H7 (cell line): ENCODE measurements around the gene PCNX2. TPM values are rescaled to one million over a fixed set of nuclear protein-coding genes. Genes with fewer than 3 reads are reported as not detected.
A peak's percentile ranks its signal among the peaks of the same experiment; 100 is the strongest.

Experiments
- DNase-seq: peaks from one replicate; pipeline ENCODE4 v3.0.0; 2012
- H3K27me3 ChIP-seq: 2 replicates; pipeline ENCODE4 v1.6.0; 2011; ENCODE audit warnings: mild to moderate bottlenecking, low read length; ENCODE audit not compliant: control insufficient read depth, insufficient read depth
- H3K36me3 ChIP-seq: replicated peaks from 2 replicates; pipeline ENCODE4 v1.5.1; 2011; ENCODE audit warnings: low read length; ENCODE audit not compliant: control insufficient read depth, insufficient read depth
- H3K4me3 ChIP-seq: 2 replicates; pipeline ENCODE4 v1.5.1; 2011; ENCODE audit warnings: low read depth, mild to moderate bottlenecking, control low read depth, low read length, moderate library complexity; ENCODE audit not compliant: insufficient read depth
- total RNA-seq: library from RNA; depleted of rRNA; stranded (reverse); fragments of >200 nt; shearing (Covaris generic); gene quantifications from 2 replicates; pipeline ENCODE4 v1.2.3, GENCODE V29; 2014

The PCNX2 gene
- total RNA-seq, 1 experiment from 2014 or later = 43.8 TPM

- DNase-seq = peak; percentile 69
- H3K4me3 ChIP-seq = peak overlapping the region; percentile 87
- H3K36me3 ChIP-seq = no peaks in the 10 kb centered on the region
- H3K27me3 ChIP-seq = peaks cover 24% of the 10 kb centered on the region
Observed at GRCh38 chr1:233328142-233328921, 32.8 kb upstream of the PCNX2 start.

DNA sequence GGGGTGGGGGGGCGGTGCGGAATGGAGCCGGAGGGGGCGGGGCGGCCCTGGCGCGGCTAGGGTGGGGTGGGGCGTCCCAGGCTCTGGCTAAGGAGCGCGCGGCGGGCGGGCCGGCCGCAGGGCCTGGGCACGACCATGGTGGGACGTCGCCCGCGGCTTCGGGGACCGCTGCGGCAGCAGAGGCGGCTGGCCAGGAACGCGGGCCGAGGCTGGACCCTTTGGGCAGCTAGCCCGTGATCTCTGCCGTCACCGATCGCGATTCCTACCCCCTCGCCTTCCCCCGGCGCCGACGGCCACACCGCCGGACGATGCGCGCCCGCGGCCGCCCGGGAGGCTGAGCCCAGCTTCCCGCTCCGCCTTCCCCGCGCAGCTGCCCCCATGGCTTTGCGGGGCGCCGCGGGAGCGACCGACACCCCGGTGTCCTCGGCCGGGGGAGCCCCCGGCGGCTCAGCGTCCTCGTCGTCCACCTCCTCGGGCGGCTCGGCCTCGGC is 32.2 kb upstream of the PCNX2 start, which contains the start of gene MAP3K21:
MAP3K21 (plus strand) TSS at position 74 of the 491 bp plus-strand sequence; CDS start at position 379, 305 bp downstream.
- Histone ChIP-seq H3K27me3 (peaks cover 24% of the 10 kb centered on the region), H3K36me3 (no peaks in the 10 kb centered on the region)
- DNase-seq = no peak

GRCh38 chr1:233326811-233327650 is 31.5 kb upstream of the PCNX2 start:
- peak overlapping the region; percentile 55 for H3K4me3 ChIP-seq

More for the DNA sequence above, 32.2 kb upstream of the PCNX2 start, which contains the start of gene MAP3K21:
- H3K4me3 ChIP-seq = peak within 1 kb of the TSS; percentile 87

DNA sequence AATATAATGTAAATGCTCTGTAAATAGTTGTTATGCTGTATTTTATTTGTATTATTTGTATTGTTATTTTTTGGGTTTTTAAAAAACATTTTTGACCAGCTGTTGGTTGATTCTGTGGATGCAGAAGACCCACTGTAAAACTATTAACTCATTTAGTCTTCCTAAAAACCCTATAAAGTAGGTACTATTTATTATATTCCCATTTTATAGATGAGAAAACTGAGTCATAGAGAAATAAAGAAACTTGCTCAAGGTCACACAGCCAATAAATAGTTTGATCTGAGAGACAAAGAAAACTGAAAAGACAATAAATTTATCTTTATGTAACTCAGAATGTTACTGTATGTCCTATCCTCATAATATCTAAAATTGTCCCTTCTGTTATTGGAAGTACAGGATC is 30.8 kb upstream of the PCNX2 start:
- DNase-seq = no peak
- Histone ChIP-seq H3K4me3 (no peak overlapping the region), H3K36me3 (no peaks in the 10 kb centered on the region), H3K27me3 (peaks cover 24% of the 10 kb centered on the region)

More at GRCh38 chr1:233326811-233327650, 31.5 kb upstream of the PCNX2 start:
- peak; percentile 97 for DNase-seq
- no peaks in the 10 kb centered on the region for H3K36me3 ChIP-seq
- H3K27me3 ChIP-seq = peaks cover 24% of the 10 kb centered on the region

DNA sequence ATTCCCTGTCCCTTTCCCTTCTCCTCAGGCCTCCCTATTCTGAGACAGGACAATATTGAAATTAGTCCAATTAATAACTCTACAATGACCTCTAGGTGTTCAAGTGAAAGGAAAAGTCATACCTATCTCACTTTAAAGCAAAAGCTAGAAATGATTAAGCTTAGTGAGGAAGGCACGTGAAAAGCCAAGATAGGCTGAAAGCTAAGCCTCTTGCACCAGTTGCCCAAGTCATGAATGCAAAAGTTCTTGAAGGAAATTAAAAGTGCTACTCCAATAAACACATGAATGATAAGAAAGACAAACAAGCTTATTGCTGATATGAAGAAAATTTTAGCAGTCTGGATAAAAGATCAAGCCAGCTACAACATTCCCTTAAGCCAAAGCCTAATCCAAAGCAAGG is 28.2 kb upstream of the PCNX2 start:
- no peak overlapping the region for H3K4me3 ChIP-seq
- no peak for DNase-seq
- H3K27me3 ChIP-seq = peaks cover 18% of the 10 kb centered on the region
- H3K36me3 ChIP-seq = no peaks in the 10 kb centered on the region

GRCh38 chr1:233320023-233320422 is 24.5 kb upstream of the PCNX2 start:
- Histone ChIP-seq H3K27me3 (no peaks in the 10 kb centered on the region; the same call in 1 of the 2 replicates), H3K36me3 (no peaks in the 10 kb centered on the region), H3K4me3 (no peak overlapping the region)
- DNase-seq = no peak

GRCh38 chr1:233319272-233319671 is 23.7 kb upstream of the PCNX2 start:
- Histone ChIP-seq H3K27me3 (no peaks in the 10 kb centered on the region; the same call in 1 of the 2 replicates), H3K36me3 (no peaks in the 10 kb centered on the region), H3K4me3 (no peak overlapping the region)
- DNase-seq = no peak

DNA sequence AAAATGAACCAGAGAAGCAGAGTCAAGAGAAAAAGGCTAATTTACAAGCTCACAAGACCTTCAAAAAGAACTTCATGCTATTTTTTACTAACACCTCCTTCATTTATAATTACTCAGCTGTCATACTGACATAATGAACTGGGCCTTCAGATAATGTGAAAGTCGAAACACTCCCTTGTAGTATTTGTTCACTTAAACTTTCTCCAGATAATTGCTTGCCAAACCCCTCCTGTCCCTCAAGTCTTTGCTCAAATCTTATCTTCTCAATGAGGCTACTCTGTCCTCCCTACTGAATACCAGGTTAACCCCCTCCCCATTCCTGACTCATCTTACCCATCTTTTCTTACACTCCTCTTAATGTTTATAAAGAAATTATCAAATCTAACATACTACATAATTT is 20.9 kb upstream of the PCNX2 start:
- no peak for DNase-seq
- no peaks in the 10 kb centered on the region for H3K36me3 ChIP-seq
- no peaks in the 10 kb centered on the region for H3K27me3 ChIP-seq

DNA sequence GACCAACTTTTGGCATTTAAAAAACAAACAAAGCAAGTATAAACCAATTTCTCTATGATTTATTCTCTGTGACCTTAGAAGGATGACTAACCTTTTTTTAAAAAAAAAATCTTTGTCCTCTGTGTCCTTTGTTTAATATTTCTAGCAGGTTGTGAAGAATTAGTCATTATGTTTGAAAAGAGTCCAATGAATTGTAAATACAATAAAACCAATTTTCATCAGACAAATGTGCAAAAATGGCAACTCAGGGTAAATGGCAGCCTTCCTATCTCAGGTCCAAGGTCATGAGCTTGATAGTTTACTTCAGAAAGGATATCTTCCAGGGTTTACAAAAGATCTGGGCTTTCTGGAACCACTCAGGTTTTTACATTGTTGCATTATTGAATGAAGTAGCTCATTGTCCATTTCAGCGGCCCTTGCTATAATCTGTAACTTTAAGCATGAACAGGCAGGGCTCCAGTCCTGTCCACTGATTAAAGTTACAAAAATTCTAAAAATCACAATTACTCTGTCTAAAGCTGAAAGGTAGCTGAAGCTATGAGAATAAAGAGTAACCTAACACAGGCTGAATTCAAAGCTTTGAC is 20.3 kb upstream of the PCNX2 start:
- Histone ChIP-seq H3K4me3 (no peak overlapping the region), H3K27me3 (no peaks in the 10 kb centered on the region)

More for the DNA sequence above, 20.9 kb upstream of the PCNX2 start:
- H3K4me3 ChIP-seq = no peak overlapping the region

DNA sequence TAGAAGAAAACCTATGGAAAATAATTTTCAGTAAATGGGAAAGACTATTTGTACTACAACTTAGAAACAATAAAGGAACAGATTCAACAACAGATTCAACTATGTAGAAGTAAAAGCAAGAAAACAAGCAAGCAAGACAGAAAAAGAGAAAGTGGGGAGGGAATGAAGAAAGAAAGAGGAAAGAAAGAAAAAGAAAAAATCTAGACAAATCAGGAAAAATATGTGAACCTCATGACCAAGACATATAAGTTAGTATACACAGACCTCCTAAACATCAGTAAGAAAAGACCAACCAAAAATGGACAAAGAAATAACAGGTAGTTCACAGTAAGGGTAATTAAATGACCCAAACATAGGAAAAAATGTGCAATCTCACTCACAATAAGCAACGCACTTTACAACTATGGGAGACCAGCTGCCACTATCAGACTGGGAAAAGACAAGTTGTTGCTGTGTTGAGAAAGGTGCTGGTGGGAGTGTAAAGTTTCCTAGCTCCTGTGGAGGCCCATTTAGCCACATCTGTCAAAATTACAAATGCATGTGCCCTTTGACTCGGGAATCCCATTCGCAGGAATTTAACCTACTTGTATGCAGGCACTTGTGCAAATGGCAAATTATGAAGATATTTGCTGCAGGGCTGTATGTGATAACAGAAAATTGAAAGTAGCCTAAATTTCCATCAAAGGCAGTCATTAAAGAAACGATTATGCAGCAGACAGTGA is 18.1 kb upstream of the PCNX2 start:
- H3K27me3 ChIP-seq = no peaks in the 10 kb centered on the region
- no peaks in the 10 kb centered on the region for H3K36me3 ChIP-seq
- H3K4me3 ChIP-seq = no peak overlapping the region
- no peak for DNase-seq

More for the DNA sequence above, 20.3 kb upstream of the PCNX2 start:
- DNase-seq = no peak
- no peaks in the 10 kb centered on the region for H3K36me3 ChIP-seq

- DNase-seq = no peak
- no peaks in the 10 kb centered on the region for H3K27me3 ChIP-seq
- H3K36me3 ChIP-seq = no peaks in the 10 kb centered on the region
- no peak overlapping the region for H3K4me3 ChIP-seq
Observed at GRCh38 chr1:233304489-233305102, 9.1 kb upstream of the PCNX2 start.

DNA sequence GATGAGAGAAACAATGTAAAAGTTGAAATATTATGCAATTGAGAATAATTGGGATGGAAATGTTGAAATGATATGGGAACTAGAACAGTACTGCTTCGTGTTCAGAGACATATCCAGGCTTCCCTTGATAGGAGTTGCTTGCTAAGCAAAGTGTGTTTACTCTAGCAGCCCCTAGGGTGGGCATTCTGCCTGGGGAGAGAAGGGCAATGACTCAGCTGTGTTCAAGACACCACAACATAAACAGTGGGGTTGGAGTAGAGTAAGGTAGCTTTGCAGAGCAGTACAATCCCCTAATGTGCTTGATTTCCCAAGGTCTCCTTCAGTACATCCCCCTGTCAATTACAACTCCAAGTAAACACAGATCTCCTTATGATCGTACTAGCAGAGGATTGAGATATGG is 4.8 kb upstream of the PCNX2 start:
- H3K4me3 ChIP-seq = no peak overlapping the region
- H3K27me3 ChIP-seq = no peaks in the 10 kb centered on the region
- DNase-seq = no peak
- H3K36me3 ChIP-seq = no peaks in the 10 kb centered on the region

- DNase-seq = no peak
- H3K27me3 ChIP-seq = no peaks in the 10 kb centered on the region
- no peaks in the 10 kb centered on the region for H3K36me3 ChIP-seq
- H3K4me3 ChIP-seq = no peak overlapping the region
Observed at GRCh38 chr1:233299450-233299849, 3.9 kb upstream of the PCNX2 start.

- H3K4me3 ChIP-seq = no peak overlapping the region
- H3K36me3 ChIP-seq = no peaks in the 10 kb centered on the region
- DNase-seq = no peak
- no peaks in the 10 kb centered on the region for H3K27me3 ChIP-seq
Observed at GRCh38 chr1:233295975-233296322, 424 bp upstream of the PCNX2 start.
